RCC 7860 (cell line): ENCODE measurements around the gene OR5T3.
"Not testable (repeated sequence)": the region's sequence is repeated elsewhere in the genome, so short reads cannot be mapped to it uniquely, and the experiment has no call there.

Experiments used
- DNase-seq: peaks from one replicate; pipeline ENCODE4 v3.0.0-alpha.2; 2015; ENCODE audit warnings: low spot score
- FAIRE-seq: peaks from 2 replicates; lab custom pipeline; 2012; peaks lifted over from hg19 to GRCh38; lab: Jason Lieb, UNC

OR5T3 gene

DNA sequence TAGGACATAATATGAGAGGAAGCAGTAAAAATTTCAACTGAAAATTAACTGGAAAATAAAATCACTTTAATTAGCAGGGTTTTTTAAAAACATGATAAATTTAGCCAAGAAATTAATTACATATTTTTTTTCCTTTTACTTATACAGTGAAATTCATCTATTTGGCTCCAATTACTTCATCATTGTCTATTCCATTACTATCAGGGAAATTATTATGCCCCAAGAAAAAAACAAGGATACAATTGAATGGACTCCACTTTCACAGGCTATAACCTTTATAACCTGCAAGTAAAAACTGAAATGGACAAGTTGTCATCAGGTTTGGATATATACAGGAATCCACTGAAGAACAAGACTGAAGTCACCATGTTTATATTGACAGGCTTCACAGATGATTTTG is at the start of gene OR5T3:
Gene OR5T3, plus strand, starts transcription at position 301 of the 400 bp plus-strand sequence. Its CDS starts 0 bp downstream, at position 301.
- FAIRE-seq = no peak

DNA sequence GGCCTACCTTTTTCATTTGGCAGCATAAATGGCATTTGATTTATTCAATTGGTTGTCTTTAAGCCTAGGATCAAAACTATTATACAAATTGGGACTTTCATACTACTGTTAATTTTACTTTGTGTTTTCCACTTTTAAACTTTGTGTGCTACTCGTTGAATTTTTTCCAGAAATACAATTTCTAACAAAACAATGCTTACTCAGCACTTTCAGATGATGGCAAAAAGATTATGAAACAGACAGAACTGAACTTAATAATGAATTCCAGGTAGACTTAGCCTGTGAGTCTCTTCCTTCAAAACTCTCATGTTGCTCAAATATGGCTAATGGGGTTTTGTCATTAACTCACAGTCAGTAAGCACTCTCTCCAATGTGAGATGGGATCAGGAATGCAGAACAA is 44.3 kb upstream of the OR5T3 start:
- DNase-seq (no peak), FAIRE-seq (no peak)

More for the DNA sequence above, at the start of gene OR5T3:
- no peak for DNase-seq

DNA sequence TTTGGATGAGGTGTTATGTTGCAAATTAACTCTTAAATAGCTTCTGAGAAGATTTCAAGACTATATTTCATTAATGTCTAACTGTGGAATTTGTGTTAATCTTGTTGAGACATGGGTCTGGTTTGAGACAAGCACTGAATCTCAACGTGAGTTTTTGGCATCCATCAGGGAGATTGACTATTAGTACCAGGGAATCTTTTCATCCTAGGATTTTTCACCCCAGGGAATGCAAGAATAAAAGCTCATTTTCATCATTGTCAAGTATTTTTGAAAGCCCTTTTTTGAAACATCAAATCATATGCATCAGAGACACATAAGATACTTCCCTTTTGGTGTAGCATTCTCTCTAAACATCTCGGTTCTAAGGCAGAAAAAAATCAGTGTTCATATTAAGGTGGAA is 37.5 kb upstream of the OR5T3 start:
- DNase-seq (no peak), FAIRE-seq (no peak)

DNA sequence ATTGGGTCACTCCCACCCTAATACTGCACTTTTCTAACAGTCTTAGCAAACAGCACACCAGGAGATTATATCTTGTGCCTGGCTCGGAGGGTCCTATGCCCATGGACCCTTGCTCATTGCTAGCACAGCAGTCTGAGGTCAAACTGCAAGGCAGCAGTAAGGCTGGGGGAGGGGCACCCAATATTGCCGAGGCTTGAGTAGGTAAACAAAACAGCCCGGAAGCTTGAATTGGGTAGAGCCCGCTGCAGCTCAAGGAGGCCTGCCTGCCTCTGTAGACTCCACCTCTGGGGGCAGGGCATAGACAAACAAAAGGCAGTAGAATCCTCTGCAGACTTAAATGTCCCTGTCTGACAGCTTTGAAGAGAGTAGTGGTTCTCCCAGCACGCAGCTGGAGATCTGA is 32.3 kb upstream of the OR5T3 start:
- DNase-seq, FAIRE-seq: not testable (repeated sequence)

DNA sequence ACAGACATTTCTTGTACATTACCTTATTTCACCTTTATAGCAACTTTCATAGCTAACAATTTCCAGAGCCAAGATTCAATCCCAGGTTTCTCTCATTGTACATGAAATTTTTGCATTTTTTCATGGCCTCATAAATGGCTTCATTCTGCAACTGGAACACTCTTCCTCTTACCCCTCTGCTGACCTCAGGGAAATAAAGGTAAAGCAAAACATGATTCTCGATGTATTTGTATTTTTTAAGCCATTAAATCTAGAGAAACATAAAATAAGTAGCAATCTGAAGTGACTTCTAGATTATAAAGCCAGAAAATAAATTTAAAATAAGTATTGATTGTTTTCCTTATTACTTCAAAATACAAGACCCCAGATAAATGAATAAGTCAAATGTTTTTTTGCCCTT is 17.9 kb upstream of the OR5T3 start, which contains the start of gene OR5T2:
Gene OR5T2, minus strand, starts transcription at position 101 of the 400 bp plus-strand sequence. CDS start 1,193 bp downstream, outside the sequence.
- DNase-seq (no peak), FAIRE-seq (no peak)

GRCh38 chr11:56271092-56271491 is 19.0 kb downstream of the OR5T3 start:
- DNase-seq (no peak), FAIRE-seq (no peak)

- no peak for DNase-seq
Measured at GRCh38 chr11:56273854-56274253, 21.8 kb downstream of the OR5T3 start, which contains the start of gene OR5T1. Gene OR5T1, plus strand, starts transcription at chr11:56274154. Its CDS starts 1,485 bp downstream, at chr11:56275639.

DNA sequence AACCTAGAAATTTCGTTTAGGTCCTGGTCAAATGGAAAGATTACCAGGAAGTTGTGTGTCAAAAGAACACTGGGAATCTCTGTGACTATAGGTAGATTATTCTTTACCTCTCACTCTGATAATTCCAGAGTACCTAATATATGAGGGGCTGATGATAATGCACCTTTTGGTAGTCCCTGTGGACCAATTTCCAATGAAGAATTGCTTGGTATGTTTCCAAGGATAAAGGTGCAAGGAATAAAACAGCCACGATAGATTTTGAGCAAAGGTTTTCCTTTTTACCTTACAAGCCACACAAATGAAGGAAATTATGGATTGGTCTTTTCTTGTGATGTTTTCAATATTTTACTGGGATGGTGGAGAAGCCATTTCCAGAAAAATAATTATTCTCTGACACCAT is 40.1 kb downstream of the OR5T3 start, which contains the start of gene OR8H1:
Gene OR8H1, minus strand, starts transcription at position 101 of the 400 bp plus-strand sequence. CDS start 1,192 bp downstream, outside the sequence.
- no peak for DNase-seq
- no peak for FAIRE-seq

More at GRCh38 chr11:56273854-56274253, 21.8 kb downstream of the OR5T3 start, which contains the start of gene OR5T1:
- no peak for FAIRE-seq

GRCh38 chr11:56296898-56297297 is 44.8 kb downstream of the OR5T3 start:
- DNase-seq (no peak), FAIRE-seq (no peak)
